ENCODE results near the gene S100P. TPM values are rescaled to one million over a fixed set of nuclear protein-coding genes. Genes with fewer than 3 reads are reported as not detected.

S100P gene
- polyA plus RNA-seq, 2 of the 4 experiments (the other 2 are of a cell fraction), result 20.9 to 171 TPM

DNA sequence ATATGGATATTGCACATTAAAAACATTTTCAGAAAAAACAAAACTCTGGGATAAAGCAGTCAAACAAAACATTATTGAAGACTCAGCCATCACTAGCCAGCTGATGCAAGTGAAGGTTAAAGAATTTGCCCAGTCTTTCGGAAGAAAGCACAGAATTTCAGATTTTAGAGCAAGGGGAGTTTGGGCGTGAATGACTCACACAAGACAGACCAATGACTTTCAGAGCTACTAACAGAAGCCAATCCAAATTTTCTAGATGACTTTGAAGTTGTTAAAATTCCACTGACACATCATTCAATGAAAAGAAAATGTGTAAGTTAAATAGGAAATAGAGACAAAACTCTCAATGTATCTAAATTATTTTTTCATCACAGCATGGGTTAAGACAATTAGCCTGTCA, 12.0 kb downstream of the S100P start:
- H3K4me3 ChIP-seq, result no peak overlapping the region
- H3K27ac ChIP-seq, result no peak overlapping the region
- CTCF ChIA-PET, result no interaction called here
- TF ChIP-seq MYC (IDR thresholded peaks at IDR 0.05; ENCODE audit: borderline replicate concordance, low read length), result no peak
- no peak for TF ChIP-seq GATA3 (IDR thresholded peaks at IDR 0.05; ENCODE audit: borderline replicate concordance)
- no peak for TF ChIP-seq HOXA7 (CRISPR knock-in tag; IDR thresholded peaks at IDR 0.05)
- TF ChIP-seq SREBF2 (IDR thresholded peaks at IDR 0.05), result no peak
- TF ChIP-seq HOXB13 (CRISPR knock-in tag; IDR thresholded peaks at IDR 0.05; ENCODE audit: low read depth), result no peak
- TF ChIP-seq, protein P1, sequence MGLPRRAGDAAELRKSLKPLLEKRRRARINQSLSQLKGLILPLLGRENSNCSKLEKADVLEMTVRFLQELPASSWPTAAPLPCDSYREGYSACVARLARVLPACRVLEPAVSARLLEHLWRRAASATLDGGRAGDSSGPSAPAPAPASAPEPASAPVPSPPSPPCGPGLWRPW (IDR thresholded peaks at IDR 0.05), result no peak
- no peak for TF ChIP-seq JUNB (IDR thresholded peaks at IDR 0.05)
- no peak for TF ChIP-seq BHLHE40 (IDR thresholded peaks at IDR 0.05; ENCODE audit: low read depth, low read length)
- no peak for TF ChIP-seq ZSCAN20 (CRISPR knock-in tag; IDR thresholded peaks at IDR 0.05)
- TF ChIP-seq ZC3H11A (IDR thresholded peaks at IDR 0.05), result no peak
- no peak for TF ChIP-seq HOXB5 (CRISPR knock-in tag; IDR thresholded peaks at IDR 0.05)
- no peak for TF ChIP-seq EHMT2 (IDR thresholded peaks at IDR 0.05; ENCODE audit: low read depth)
- no peak for TF ChIP-seq CHD4 (IDR thresholded peaks at IDR 0.05; ENCODE audit: borderline replicate concordance)
- TF ChIP-seq, protein P2, sequence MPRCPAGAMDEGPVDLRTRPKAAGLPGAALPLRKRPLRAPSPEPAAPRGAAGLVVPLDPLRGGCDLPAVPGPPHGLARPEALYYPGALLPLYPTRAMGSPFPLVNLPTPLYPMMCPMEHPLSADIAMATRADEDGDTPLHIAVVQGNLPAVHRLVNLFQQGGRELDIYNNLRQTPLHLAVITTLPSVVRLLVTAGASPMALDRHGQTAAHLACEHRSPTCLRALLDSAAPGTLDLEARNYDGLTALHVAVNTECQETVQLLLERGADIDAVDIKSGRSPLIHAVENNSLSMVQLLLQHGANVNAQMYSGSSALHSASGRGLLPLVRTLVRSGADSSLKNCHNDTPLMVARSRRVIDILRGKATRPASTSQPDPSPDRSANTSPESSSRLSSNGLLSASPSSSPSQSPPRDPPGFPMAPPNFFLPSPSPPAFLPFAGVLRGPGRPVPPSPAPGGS (IDR thresholded peaks at IDR 0.05), result no peak
- TF ChIP-seq HDAC2 (IDR thresholded peaks at IDR 0.05), result no peak
- no peak for TF ChIP-seq FOSL2 (IDR thresholded peaks at IDR 0.05)
- TF ChIP-seq FOSL2 (CRISPR knock-in tag; IDR thresholded peaks at IDR 0.05), result no peak
- TF ChIP-seq, protein P3, sequence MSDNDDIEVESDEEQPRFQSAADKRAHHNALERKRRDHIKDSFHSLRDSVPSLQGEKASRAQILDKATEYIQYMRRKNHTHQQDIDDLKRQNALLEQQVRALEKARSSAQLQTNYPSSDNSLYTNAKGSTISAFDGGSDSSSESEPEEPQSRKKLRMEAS (IDR thresholded peaks at IDR 0.05), result no peak
- TF ChIP-seq CHD2 (IDR thresholded peaks at IDR 0.05; ENCODE audit: low read length, partially characterized antibody), result no peak
- no peak for TF ChIP-seq RFX5 (IDR thresholded peaks at IDR 0.05)
- ATAC-seq (no peak), FAIRE-seq (no peak), DNase-seq (ENCODE audit: low read depth in 1 of 2, low spot score in 1 of 2) (no peak)
- WGBS (ENCODE audit: missing lambda C conversion rate), result 96% methylated on average over 2 of the region's 2 CpGs
- H3K4me1 ChIP-seq, result no peaks in the 10 kb centered on the region; the same call in 2 of the 3 replicates
- peaks cover 31% of the 10 kb centered on the region for H3K9me3 ChIP-seq
- POLR2A ChIA-PET, result no interaction called here
- no peak overlapping the region for H3K4me2 ChIP-seq

DNA sequence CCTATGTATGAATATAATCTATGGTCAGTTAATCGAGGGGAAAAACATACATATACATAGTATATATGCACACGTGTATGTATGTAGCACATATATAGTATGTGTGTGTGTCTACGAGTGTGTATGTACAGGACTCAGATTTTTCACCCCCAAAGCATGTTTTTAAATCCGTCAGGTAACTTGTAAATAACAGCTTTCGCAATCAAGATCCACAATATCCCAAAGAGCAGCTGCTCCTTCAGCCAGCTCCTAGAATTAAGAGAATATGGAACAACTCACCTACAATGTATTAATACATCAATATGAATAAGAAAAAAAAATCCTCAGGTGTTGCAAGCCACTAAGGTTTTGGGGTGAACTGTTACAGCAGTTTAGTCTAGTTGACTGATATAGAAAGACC, 12.5 kb downstream of the S100P start:
- DNase-seq (ENCODE audit: low read depth in 1 of 2, low spot score in 1 of 2) (no peak), ATAC-seq (no peak), FAIRE-seq (no peak)
- H3K4me1 ChIP-seq, result no peaks in the 10 kb centered on the region; the same call in 2 of the 3 replicates
- ChIA-PET CTCF (interaction anchor here (0.8 to 1.0 kb wide), 2 partner anchors 14 to 168 kb away, joined by 3 read pairs; no protein-coding TSS in a partner anchor), POLR2A (no interaction called here)
- no peak overlapping the region for H3K27ac ChIP-seq
- TF ChIP-seq RCOR1 (IDR thresholded peaks at IDR 0.05; ENCODE audit: low read depth, low read length) (no peak), HEYL (CRISPR knock-in tag; IDR thresholded peaks at IDR 0.05) (no peak), CHD2 (IDR thresholded peaks at IDR 0.05; ENCODE audit: low read length, partially characterized antibody) (no peak), ZFP36 (IDR thresholded peaks at IDR 0.05; ENCODE audit: borderline replicate concordance, partially characterized antibody) (no peak), KDM1A (IDR thresholded peaks at IDR 0.05; ENCODE audit: low read depth) (no peak), SREBF2 (IDR thresholded peaks at IDR 0.05) (no peak), SMC3 (IDR thresholded peaks at IDR 0.05) (no peak), MAZ (IDR thresholded peaks at IDR 0.05; ENCODE audit: borderline replicate concordance, low read depth, low read length) (no peak), MAFK (IDR thresholded peaks at IDR 0.05; ENCODE audit: partially characterized antibody) (no peak), CHD4 (IDR thresholded peaks at IDR 0.05; ENCODE audit: borderline replicate concordance) (no peak), ZC3H11A (IDR thresholded peaks at IDR 0.05) (no peak), BHLHE40 (IDR thresholded peaks at IDR 0.05; ENCODE audit: low read depth, low read length) (no peak), ZSCAN20 (CRISPR knock-in tag; IDR thresholded peaks at IDR 0.05) (no peak)
- TF ChIP-seq, protein P3 (IDR thresholded peaks at IDR 0.05), result no peak
- TF ChIP-seq, protein P4, sequence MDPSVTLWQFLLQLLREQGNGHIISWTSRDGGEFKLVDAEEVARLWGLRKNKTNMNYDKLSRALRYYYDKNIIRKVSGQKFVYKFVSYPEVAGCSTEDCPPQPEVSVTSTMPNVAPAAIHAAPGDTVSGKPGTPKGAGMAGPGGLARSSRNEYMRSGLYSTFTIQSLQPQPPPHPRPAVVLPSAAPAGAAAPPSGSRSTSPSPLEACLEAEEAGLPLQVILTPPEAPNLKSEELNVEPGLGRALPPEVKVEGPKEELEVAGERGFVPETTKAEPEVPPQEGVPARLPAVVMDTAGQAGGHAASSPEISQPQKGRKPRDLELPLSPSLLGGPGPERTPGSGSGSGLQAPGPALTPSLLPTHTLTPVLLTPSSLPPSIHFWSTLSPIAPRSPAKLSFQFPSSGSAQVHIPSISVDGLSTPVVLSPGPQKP (IDR thresholded peaks at IDR 0.05; ENCODE audit: low read depth, low read length), result no peak
- TF ChIP-seq, protein P2 (IDR thresholded peaks at IDR 0.05), result no peak
- TF ChIP-seq, protein P5, sequence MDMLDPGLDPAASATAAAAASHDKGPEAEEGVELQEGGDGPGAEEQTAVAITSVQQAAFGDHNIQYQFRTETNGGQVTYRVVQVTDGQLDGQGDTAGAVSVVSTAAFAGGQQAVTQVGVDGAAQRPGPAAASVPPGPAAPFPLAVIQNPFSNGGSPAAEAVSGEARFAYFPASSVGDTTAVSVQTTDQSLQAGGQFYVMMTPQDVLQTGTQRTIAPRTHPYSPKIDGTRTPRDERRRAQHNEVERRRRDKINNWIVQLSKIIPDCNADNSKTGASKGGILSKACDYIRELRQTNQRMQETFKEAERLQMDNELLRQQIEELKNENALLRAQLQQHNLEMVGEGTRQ (IDR thresholded peaks at IDR 0.05), result no peak
- no peak overlapping the region for H3K4me3 ChIP-seq
- no peak overlapping the region for H3K4me2 ChIP-seq
- peaks cover 36% of the 10 kb centered on the region for H3K9me3 ChIP-seq
- WGBS (ENCODE audit: missing lambda C conversion rate), result 80% methylated on average over 5 of the region's 5 CpGs

All from A549 (cell line).